Esophagus squamous epithelium (tissue), 5 donors: ENCODE results near the gene C12orf60. TPM values are rescaled to one million over a fixed set of nuclear protein-coding genes. Genes with fewer than 3 reads are reported as not detected.

Experiments used
- DNase-seq: peaks from one replicate; lab custom pipeline; 2025; lab: John Stamatoyannopoulos, UW
- H3K27ac ChIP-seq, 4 donors: fragments of 200-600 bp; sonication (generic); one replicate each; pipeline ENCODE4 v1.5.1; 2016 to 2019; ENCODE audit warnings: mild to moderate bottlenecking in 1 of 4
- H3K27me3 ChIP-seq, 4 donors: fragments of 200-600 bp; sonication (generic); 1 replicate in 3 of 4; 2 replicates in 1 of 4; pipeline versions ENCODE4 v1.5.1 to v1.6.0; 2017 to 2021; ENCODE audit warnings: antibody characterized with exemption in 1 of 4
- H3K36me3 ChIP-seq, 3 donors: fragments of 200-600 bp; sonication (generic); one replicate each; pipeline ENCODE4 v1.5.1; 2016 to 2019
- H3K4me1 ChIP-seq, 3 donors: fragments of 200-600 bp; sonication (generic); one replicate each; pipeline ENCODE4 v1.5.1; 2017 to 2019
- H3K4me3 ChIP-seq, 4 donors: fragments of 200-600 bp; sonication (generic); 1 replicate in 3 of 4; 2 replicates in 1 of 4; pipeline ENCODE4 v1.5.1; 2016 to 2019; ENCODE audit warnings: mild to moderate bottlenecking in 2 of 4, moderate library complexity in 1 of 4
- H3K9me3 ChIP-seq, 3 donors: fragments of 200-600 bp; sonication (generic); one replicate each; pipeline ENCODE4 v1.5.1; 2016 to 2019
- CTCF ChIP-seq, 6 experiments: fragments of 450-650 bp in 4 of 6; fragments of 200-600 bp in 2 of 6; sonication (generic) in 2 of 6; IDR thresholded peaks; one replicate each; pipeline ENCODE4 v1.5.1; 2016 to 2019; ENCODE audit warnings: antibody characterized with exemption in 6 of 6, mild to moderate bottlenecking in 4 of 6, moderate library complexity in 4 of 6
- POLR2A ChIP-seq, 4 donors: fragments of 450-650 bp; IDR thresholded peaks; one replicate each; pipeline ENCODE4 v1.6.1; 2017; ENCODE audit warnings: antibody characterized with exemption in 4 of 4, mild to moderate bottlenecking in 4 of 4, moderate library complexity in 3 of 4
- WGBS, 2 donors: methylation state at CpG; one replicate each; pipeline ENCODE4 v1.1.5; 2018; 5-methylcytosine and 5-hydroxymethylcytosine counted together
- intact Hi-C: fragments of 100-400 bp; cut with DNase I; formaldehyde crosslinking; loops from one replicate; pipeline ENCODE4 v1.15.0; 2022
- total RNA-seq, 4 donors: library from RNA; depleted of rRNA; stranded (reverse); fragments of >200 nt; gene quantifications; one replicate each; pipeline ENCODE4 v1.1.0, GENCODE V29; 2016
- donor health status: DM: yes; HTN: yes; CAD: no.

C12orf60 gene
- total RNA-seq, 4 donors from 2014 or later: 0.15 to 2.6 (median 0.65) TPM

- H3K9me3 ChIP-seq: no peaks in the 10 kb centered on the region
- no peak overlapping the region for H3K4me3 ChIP-seq
- TF ChIP-seq CTCF (IDR thresholded peaks at IDR 0.05) (no peak), POLR2A (IDR thresholded peaks at IDR 0.05) (no peak)
- intact Hi-C loops: no loop called here
- peaks cover 0 to 6% (median 0%) of the 10 kb centered on the region in 3 donors for H3K4me1 ChIP-seq
- no peak for DNase-seq
- no peaks in the 10 kb centered on the region for H3K27me3 ChIP-seq
- no peaks in the 10 kb centered on the region for H3K36me3 ChIP-seq
- H3K27ac ChIP-seq: no peak overlapping the region
Measured at GRCh38 chr12:14828892-14829291, 25.4 kb downstream of the C12orf60 start.

- Histone ChIP-seq H3K4me1 (no peaks in the 10 kb centered on the region), H3K27me3 (no peaks in the 10 kb centered on the region), H3K27ac (no peak overlapping the region), H3K4me3 (no peak overlapping the region), H3K36me3 (no peaks in the 10 kb centered on the region), H3K9me3 (no peaks in the 10 kb centered on the region)
- TF ChIP-seq CTCF (IDR thresholded peaks at IDR 0.05): no peak
- TF ChIP-seq POLR2A (IDR thresholded peaks at IDR 0.05): no peak
- intact Hi-C loops: no loop called here
- 75 to 79% methylated on average over 3 of the region's 3 CpGs for WGBS, 2 donors
- no peak for DNase-seq
Measured at GRCh38 chr12:14833336-14833735, 29.9 kb downstream of the C12orf60 start.

- no peak for DNase-seq
- 5 to 50% methylated on average over 1 of the region's 1 CpG for WGBS, 2 donors
- Histone ChIP-seq H3K36me3 (no peaks in the 10 kb centered on the region), H3K27me3 (no peaks in the 10 kb centered on the region), H3K4me1 (no peaks in the 10 kb centered on the region), H3K27ac (no peak overlapping the region), H3K9me3 (no peaks in the 10 kb centered on the region), H3K4me3 (no peak overlapping the region)
- TF ChIP-seq POLR2A (IDR thresholded peaks at IDR 0.05) (no peak), CTCF (IDR thresholded peaks at IDR 0.05) (no peak)
- intact Hi-C loops: no loop called here
Measured at GRCh38 chr12:14833952-14834351, 30.5 kb downstream of the C12orf60 start.

- H3K4me1 ChIP-seq: no peaks in the 10 kb centered on the region
- H3K4me3 ChIP-seq: no peak overlapping the region
- H3K27ac ChIP-seq: no peak overlapping the region
- no peak for DNase-seq
- no peaks in the 10 kb centered on the region for H3K36me3 ChIP-seq
- intact Hi-C loops: no loop called here
- TF ChIP-seq POLR2A (IDR thresholded peaks at IDR 0.05) (no peak), CTCF (IDR thresholded peaks at IDR 0.05) (no peak)
- H3K9me3 ChIP-seq: no peaks in the 10 kb centered on the region
- H3K27me3 ChIP-seq: no peaks in the 10 kb centered on the region
Measured at GRCh38 chr12:14834509-14834908, 31.0 kb downstream of the C12orf60 start.

- WGBS, 2 donors: 58 to 64% methylated on average over 7 of the region's 7 CpGs
- no peak overlapping the region for H3K27ac ChIP-seq
- no peaks in the 10 kb centered on the region for H3K9me3 ChIP-seq
- intact Hi-C loops: no loop called here
- peaks cover 0 to 6% (median 4%) of the 10 kb centered on the region in 3 donors for H3K4me1 ChIP-seq
- TF ChIP-seq CTCF (IDR thresholded peaks at IDR 0.05) (no peak), POLR2A (IDR thresholded peaks at IDR 0.05) (no peak)
- H3K27me3 ChIP-seq: no peaks in the 10 kb centered on the region
- no peaks in the 10 kb centered on the region for H3K36me3 ChIP-seq
- no peak overlapping the region for H3K4me3 ChIP-seq
- no peak for DNase-seq
Measured at GRCh38 chr12:14836336-14837210, 33.1 kb downstream of the C12orf60 start.
